C4-2B (cell line): Measurements from ENCODE around the gene SLC6A9.

Experiments
- ZFX ChIP-seq: fragments of 450-650 bp; IDR thresholded peaks from 2 replicates; pipeline ENCODE4 v1.6.1; 2017
- TF ChIP-seq, protein P1 (sequence below): fragments of 450-650 bp; conservative IDR thresholded peaks from 2 replicates; pipeline ENCODE4 v1.5.1; 2017; ENCODE audit warnings: mild to moderate bottlenecking

DNA sequence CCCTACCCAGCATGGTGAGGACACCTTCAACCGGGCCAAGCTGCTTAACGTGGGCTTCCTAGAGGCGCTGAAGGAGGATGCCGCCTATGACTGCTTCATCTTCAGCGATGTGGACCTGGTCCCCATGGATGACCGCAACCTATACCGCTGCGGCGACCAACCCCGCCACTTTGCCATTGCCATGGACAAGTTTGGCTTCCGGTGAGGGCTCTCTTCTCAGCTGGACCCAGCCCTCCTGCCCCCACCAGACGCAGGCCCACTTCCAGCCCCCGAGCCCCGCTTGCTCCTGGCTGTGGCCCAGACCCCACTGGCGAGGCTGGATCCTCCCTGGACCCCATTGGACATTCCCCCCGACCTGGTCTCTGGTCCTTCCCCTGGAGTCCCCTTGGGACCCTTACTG, 46.4 kb downstream of the SLC6A9 start:
- TF ChIP-seq, protein P1, sequence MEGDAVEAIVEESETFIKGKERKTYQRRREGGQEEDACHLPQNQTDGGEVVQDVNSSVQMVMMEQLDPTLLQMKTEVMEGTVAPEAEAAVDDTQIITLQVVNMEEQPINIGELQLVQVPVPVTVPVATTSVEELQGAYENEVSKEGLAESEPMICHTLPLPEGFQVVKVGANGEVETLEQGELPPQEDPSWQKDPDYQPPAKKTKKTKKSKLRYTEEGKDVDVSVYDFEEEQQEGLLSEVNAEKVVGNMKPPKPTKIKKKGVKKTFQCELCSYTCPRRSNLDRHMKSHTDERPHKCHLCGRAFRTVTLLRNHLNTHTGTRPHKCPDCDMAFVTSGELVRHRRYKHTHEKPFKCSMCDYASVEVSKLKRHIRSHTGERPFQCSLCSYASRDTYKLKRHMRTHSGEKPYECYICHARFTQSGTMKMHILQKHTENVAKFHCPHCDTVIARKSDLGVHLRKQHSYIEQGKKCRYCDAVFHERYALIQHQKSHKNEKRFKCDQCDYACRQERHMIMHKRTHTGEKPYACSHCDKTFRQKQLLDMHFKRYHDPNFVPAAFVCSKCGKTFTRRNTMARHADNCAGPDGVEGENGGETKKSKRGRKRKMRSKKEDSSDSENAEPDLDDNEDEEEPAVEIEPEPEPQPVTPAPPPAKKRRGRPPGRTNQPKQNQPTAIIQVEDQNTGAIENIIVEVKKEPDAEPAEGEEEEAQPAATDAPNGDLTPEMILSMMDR: no peak
- no peak for TF ChIP-seq ZFX
